T-helper 2 cell treated with Interferon-gamma antibody and Interleukin-4, amounts not matched to agents 5 μg/mL and 100 μg/mL, for 36 hours (primary cell): Measurements from ENCODE around the gene RPL3.
"Not testable (repeated sequence)": the region's sequence is repeated elsewhere in the genome, so short reads cannot be mapped to it uniquely, and the experiment has no call there.

Source experiments
- DNase-seq: peaks from one replicate; pipeline ENCODE4 v3.0.0; 2021; ENCODE audit warnings: low spot score
- H3K27ac Mint-ChIP-seq: one replicate; pipeline ENCODE4 v1.8.0; 2021; ENCODE audit warnings: mild to moderate bottlenecking, mixed read lengths
- H3K27me3 Mint-ChIP-seq: one replicate; pipeline ENCODE4 v1.8.0; 2021; ENCODE audit warnings: low read depth, mixed read lengths
- H3K36me3 Mint-ChIP-seq: one replicate; pipeline ENCODE4 v1.8.0; 2021; ENCODE audit warnings: low read depth, mixed read lengths
- H3K4me1 Mint-ChIP-seq: one replicate; pipeline ENCODE4 v1.8.0; 2021; ENCODE audit warnings: low read depth, mixed read lengths
- H3K4me3 Mint-ChIP-seq: one replicate; pipeline ENCODE4 v1.8.0; 2022; ENCODE audit warnings: mild to moderate bottlenecking, moderate library complexity, mixed read lengths
- H3K9me3 Mint-ChIP-seq: one replicate; pipeline ENCODE4 v1.8.0; 2021; ENCODE audit warnings: mixed read lengths

Gene RPL3

DNA sequence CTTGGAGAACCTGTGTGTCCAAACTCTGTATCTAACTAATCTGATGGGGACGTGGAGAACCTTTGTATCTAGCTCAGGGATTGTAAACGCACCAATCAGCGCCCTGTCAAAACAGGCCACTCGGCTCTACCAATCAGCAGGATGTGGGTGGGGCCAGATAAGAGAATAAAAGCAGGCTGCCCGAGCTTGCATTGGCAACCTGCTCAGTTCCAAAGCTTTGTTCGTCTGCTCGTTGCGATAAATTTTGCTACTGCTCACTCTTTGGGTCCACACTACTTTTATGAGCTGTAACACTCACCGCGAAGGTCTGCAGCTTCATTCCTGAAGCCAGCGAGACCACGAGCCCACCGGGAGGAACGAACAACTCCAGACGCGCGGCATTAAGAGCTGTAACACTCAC, 38.8 kb upstream of the RPL3 start:
- H3K27ac Mint-ChIP-seq, H3K9me3 Mint-ChIP-seq, H3K4me1 Mint-ChIP-seq, H3K27me3 Mint-ChIP-seq, H3K36me3 Mint-ChIP-seq, DNase-seq, H3K4me3 Mint-ChIP-seq: not testable (repeated sequence)

DNA sequence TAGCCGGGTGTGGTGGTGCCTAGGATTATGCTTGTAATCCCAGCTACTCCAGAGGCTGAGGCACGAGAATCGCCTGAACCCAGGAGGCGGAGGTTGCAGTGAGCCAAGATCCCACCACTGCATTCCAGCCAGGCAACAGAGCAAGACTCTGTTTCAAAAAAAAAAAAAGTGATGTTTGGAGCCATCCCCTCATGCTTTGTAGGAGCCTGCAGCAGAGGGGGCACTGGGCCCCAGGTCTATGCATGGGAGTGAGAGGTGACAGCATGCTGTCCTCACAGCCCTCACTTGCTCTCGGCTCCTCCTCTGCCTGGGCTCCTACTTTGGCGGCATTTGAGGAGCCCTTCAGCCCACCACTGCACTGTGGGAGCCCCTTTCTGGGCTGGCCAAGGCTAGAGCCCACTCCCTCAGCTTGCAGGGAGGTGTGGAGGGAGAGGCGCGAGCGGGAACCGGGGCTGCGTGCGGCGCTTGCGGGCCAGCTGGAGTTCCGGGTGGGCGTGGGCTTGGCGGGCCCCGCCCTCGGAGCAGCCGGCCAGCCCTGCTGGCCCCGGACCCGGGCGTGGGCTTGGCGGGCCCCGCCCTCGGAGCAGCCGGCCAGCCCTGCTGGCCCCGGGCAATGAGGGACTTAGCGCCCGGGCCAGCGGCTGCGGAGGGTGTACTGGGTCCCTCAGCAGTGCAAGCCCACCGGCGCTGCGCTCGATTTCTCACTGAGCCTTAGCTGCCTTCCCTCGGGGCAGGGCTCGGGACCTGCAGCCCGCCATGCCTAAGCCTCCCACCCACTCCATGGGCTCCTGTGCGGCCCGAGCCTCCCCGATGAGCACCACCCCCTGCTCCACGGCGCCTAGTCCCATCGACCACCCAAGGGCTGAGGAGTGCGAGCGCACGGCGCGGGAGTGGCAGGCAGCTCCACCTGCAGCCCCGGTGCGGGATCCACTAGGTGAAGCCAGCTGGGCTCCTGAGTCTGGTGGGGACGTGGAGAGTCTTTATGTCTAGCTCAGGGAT, 38.0 kb upstream of the RPL3 start:
- DNase-seq, H3K27me3 Mint-ChIP-seq, H3K9me3 Mint-ChIP-seq, H3K4me3 Mint-ChIP-seq, H3K4me1 Mint-ChIP-seq, H3K36me3 Mint-ChIP-seq, H3K27ac Mint-ChIP-seq: not testable (repeated sequence)

DNA sequence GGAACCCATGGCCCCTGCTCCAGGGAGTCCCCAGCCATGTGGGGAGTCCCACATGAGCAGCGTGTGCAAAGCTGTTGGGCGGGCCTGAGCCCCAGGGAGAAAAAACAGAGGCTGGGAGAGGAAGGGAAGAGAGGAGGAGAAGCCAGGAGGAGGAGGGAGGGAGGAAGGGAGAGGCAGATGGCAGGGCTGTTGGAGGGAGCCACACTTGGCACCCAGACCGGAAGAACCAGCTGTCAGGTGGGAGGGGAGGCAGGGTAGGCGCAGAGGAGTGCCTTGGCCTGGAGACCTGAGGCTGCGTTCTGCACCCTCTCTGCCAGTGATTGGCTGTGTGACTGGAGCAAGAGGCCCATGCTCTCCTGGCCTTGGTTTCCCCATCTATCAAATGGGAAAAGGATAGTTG, 37.0 kb upstream of the RPL3 start:
- Mint-ChIP-seq H3K9me3 (no peaks in the 10 kb centered on the region), H3K27ac (no peak overlapping the region), H3K36me3 (no peaks in the 10 kb centered on the region), H3K27me3 (peaks cover 6% of the 10 kb centered on the region), H3K4me3 (no peak overlapping the region), H3K4me1 (no peaks in the 10 kb centered on the region)
- DNase-seq = no peak

GRCh38 chr22:39355805-39356204, 36.4 kb upstream of the RPL3 start:
- not testable (repeated sequence) for DNase-seq, H3K4me1 Mint-ChIP-seq, H3K36me3 Mint-ChIP-seq, H3K9me3 Mint-ChIP-seq, H3K4me3 Mint-ChIP-seq, H3K27ac Mint-ChIP-seq
- peaks cover 12% of the 10 kb centered on the region for H3K27me3 Mint-ChIP-seq

- DNase-seq = no peak
- no peaks in the 10 kb centered on the region for H3K36me3 Mint-ChIP-seq
- no peak overlapping the region for H3K4me3 Mint-ChIP-seq
- H3K9me3 Mint-ChIP-seq = no peaks in the 10 kb centered on the region
- H3K27me3 Mint-ChIP-seq = peaks cover 18% of the 10 kb centered on the region
- no peak overlapping the region for H3K27ac Mint-ChIP-seq
- no peaks in the 10 kb centered on the region for H3K4me1 Mint-ChIP-seq
These were observed 35.7 kb upstream of the RPL3 start for GRCh38 chr22:39355080-39355479.

GRCh38 chr22:39353346-39353745, 33.9 kb upstream of the RPL3 start:
- H3K4me3 Mint-ChIP-seq = no peak overlapping the region

GRCh38 chr22:39352306-39352891, 33.0 kb upstream of the RPL3 start:
- DNase-seq = no peak
- H3K27me3 Mint-ChIP-seq = peaks cover 34% of the 10 kb centered on the region
- no peaks in the 10 kb centered on the region for H3K4me1 Mint-ChIP-seq
- H3K36me3 Mint-ChIP-seq = no peaks in the 10 kb centered on the region
- H3K27ac Mint-ChIP-seq = no peak overlapping the region
- H3K4me3 Mint-ChIP-seq = no peak overlapping the region
- H3K9me3 Mint-ChIP-seq = no peaks in the 10 kb centered on the region

More at GRCh38 chr22:39353346-39353745, 33.9 kb upstream of the RPL3 start:
- no peak for DNase-seq
- H3K9me3 Mint-ChIP-seq = no peaks in the 10 kb centered on the region
- H3K27ac Mint-ChIP-seq = no peak overlapping the region
- H3K4me1 Mint-ChIP-seq = no peaks in the 10 kb centered on the region
- H3K36me3 Mint-ChIP-seq = no peaks in the 10 kb centered on the region
- peaks cover 30% of the 10 kb centered on the region for H3K27me3 Mint-ChIP-seq

DNA sequence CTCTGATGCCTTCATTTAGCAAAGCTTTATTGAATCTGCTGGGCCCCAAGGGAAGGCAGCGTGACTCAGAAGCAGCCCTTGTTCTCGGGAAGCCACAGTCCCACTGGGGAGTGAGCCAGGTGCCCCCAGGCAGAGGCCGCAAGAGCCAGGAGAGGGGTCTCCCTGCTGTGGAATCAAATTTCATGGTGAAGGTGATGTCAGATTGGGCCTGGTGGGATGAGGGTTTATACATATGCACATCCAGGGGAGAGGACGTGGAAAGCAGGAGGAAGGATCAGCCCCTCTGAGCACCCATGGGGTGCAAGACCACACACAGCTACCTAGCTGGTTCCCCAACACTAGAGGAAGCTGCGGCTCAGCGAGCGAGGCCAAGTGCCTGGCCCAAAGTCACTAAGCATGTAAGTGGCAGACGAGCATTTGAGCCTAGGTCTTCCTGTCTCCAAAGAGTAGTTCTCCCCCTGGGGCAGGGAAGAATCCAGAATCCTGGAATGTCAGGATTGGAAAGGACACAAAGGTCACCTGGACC, 32.3 kb upstream of the RPL3 start:
- H3K4me1 Mint-ChIP-seq = no peaks in the 10 kb centered on the region
- DNase-seq = no peak
- H3K36me3 Mint-ChIP-seq = no peaks in the 10 kb centered on the region
- no peak overlapping the region for H3K27ac Mint-ChIP-seq
- H3K27me3 Mint-ChIP-seq = peaks cover 37% of the 10 kb centered on the region
- no peak overlapping the region for H3K4me3 Mint-ChIP-seq
- H3K9me3 Mint-ChIP-seq = no peaks in the 10 kb centered on the region

DNA sequence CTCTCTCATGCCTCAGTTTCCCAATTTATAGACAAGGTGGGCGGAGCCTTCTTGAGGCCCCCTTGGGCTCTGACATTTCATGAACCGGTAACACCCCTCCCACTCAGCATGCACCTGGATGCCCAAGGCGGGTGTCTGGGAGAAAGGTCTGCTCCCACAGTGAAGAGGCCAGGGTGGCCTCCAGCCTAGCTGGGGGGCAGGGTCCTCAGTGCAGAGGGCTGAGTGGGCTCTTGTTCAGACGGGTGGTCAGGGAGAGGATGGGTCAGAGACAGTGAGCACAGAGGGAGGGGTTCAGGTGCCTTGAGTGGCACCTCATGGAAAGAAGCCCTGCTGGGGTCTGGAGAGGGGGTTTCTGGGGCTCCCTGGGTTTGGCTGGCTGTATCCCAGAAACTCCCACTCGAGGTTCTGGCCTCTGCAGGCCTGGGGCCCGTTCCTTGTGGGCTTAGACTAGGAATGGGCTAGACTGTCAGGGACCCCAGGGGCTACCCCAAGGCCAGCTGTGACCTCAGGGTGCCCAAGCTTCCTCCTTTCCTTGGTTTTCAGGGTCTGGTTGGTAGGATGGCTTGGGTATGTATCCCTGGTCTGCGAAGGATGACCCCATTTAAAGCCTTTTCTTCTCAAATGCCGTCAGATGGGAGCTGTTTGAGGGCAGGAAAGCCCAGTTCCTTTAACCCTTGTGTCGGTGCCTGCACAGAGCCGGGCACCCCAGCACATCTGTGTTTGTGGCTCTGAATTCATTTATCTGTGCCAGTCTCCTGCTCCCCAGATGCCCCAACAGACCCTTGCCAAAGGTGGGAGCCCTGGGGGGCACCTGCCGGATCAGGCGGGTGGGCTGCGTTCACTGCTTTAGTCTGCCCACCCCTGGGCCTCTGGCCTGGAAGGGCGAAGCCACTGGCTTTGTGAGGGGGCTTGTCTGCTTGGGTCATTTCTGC, 31.6 kb upstream of the RPL3 start:
- H3K9me3 Mint-ChIP-seq = no peaks in the 10 kb centered on the region
- no peak for DNase-seq
- H3K4me1 Mint-ChIP-seq = no peaks in the 10 kb centered on the region
- peaks cover 40% of the 10 kb centered on the region for H3K27me3 Mint-ChIP-seq
- H3K4me3 Mint-ChIP-seq = peak overlapping the region; percentile 65
- H3K36me3 Mint-ChIP-seq = no peaks in the 10 kb centered on the region
- H3K27ac Mint-ChIP-seq = no peak overlapping the region

- H3K4me3 Mint-ChIP-seq = peak within 1 kb of the TSS; percentile 69
- no peaks in the 10 kb centered on the region for H3K36me3 Mint-ChIP-seq
- no peaks in the 10 kb centered on the region for H3K4me1 Mint-ChIP-seq
- H3K27ac Mint-ChIP-seq = no peak within 1 kb of the TSS
- no peak for DNase-seq
- H3K9me3 Mint-ChIP-seq = no peaks in the 10 kb centered on the region
- peaks cover 40% of the 10 kb centered on the region for H3K27me3 Mint-ChIP-seq
These were observed 30.7 kb upstream of the RPL3 start, which contains the start of gene SYNGR1 for GRCh38 chr22:39349967-39350726. SYNGR1 (plus strand) TSS chr22:39349991; CDS start chr22:39350011, 20 bp downstream.

GRCh38 chr22:39349506-39349966, 30.1 kb upstream of the RPL3 start:
- H3K9me3 Mint-ChIP-seq = no peaks in the 10 kb centered on the region
- no peak for DNase-seq

GRCh38 chr22:39348909-39349505, 29.6 kb upstream of the RPL3 start:
- Mint-ChIP-seq H3K36me3 (no peaks in the 10 kb centered on the region), H3K9me3 (no peaks in the 10 kb centered on the region), H3K4me3 (peak overlapping the region; percentile 69), H3K27ac (no peak overlapping the region), H3K4me1 (no peaks in the 10 kb centered on the region), H3K27me3 (peaks cover 48% of the 10 kb centered on the region)
- DNase-seq = no peak

More at GRCh38 chr22:39349506-39349966, 30.1 kb upstream of the RPL3 start:
- Mint-ChIP-seq H3K36me3 (no peaks in the 10 kb centered on the region), H3K27ac (no peak overlapping the region), H3K4me3 (peak overlapping the region; percentile 69), H3K4me1 (no peaks in the 10 kb centered on the region), H3K27me3 (peaks cover 42% of the 10 kb centered on the region)
